Activated naive CD8-positive, alpha-beta T cell treated with anti-CD3 and anti-CD28 coated beads for 36 hours (primary cell): Measurements from ENCODE around the gene GNB3. TPM values are rescaled to one million over a fixed set of nuclear protein-coding genes. Genes with fewer than 3 reads are reported as not detected.
"Not testable (repeated sequence)": the region's sequence is repeated elsewhere in the genome, so short reads cannot be mapped to it uniquely, and the experiment has no call there.

Source experiments
- DNase-seq: peaks from one replicate; pipeline ENCODE4 v3.0.0; 2021
- H3K27ac Mint-ChIP-seq: one replicate; pipeline ENCODE4 v1.8.0; 2022; ENCODE audit warnings: mild to moderate bottlenecking, moderate library complexity, mixed read lengths
- H3K27me3 Mint-ChIP-seq: one replicate; pipeline ENCODE4 v1.8.0; 2022; ENCODE audit warnings: mild to moderate bottlenecking, mixed read lengths
- H3K36me3 Mint-ChIP-seq: one replicate; pipeline ENCODE4 v1.8.0; 2021; ENCODE audit warnings: mild to moderate bottlenecking, mixed read lengths
- H3K4me1 Mint-ChIP-seq: one replicate; pipeline ENCODE4 v1.8.0; 2021; ENCODE audit warnings: mixed read lengths
- H3K4me3 Mint-ChIP-seq: one replicate; pipeline ENCODE4 v1.8.0; 2022; ENCODE audit warnings: mild to moderate bottlenecking, moderate library complexity, mixed read lengths
- H3K9me3 Mint-ChIP-seq: one replicate; pipeline ENCODE4 v1.8.0; 2022; ENCODE audit warnings: mixed read lengths
- total RNA-seq, 2 experiments: library from RNA; stranded (reverse); gene quantifications; one replicate each; pipeline ENCODE4 v1.2.3, GENCODE V29; 2021

GNB3 gene
- total RNA-seq, 2 experiments from 2014 or later, result 0.10 TPM; not detected in 1

- H3K4me3 Mint-ChIP-seq, result peak overlapping the region; percentile 90
- H3K36me3 Mint-ChIP-seq, result peaks cover 59% of the 10 kb centered on the region
- H3K27ac Mint-ChIP-seq, result peak overlapping the region; percentile 95
- H3K9me3 Mint-ChIP-seq, result no peaks in the 10 kb centered on the region
- DNase-seq, result peak; percentile 80
- no peaks in the 10 kb centered on the region for H3K27me3 Mint-ChIP-seq
- H3K4me1 Mint-ChIP-seq, result peaks cover 65% of the 10 kb centered on the region
These were observed 28.6 kb downstream of the GNB3 start for GRCh38 chr12:6869049-6870021.

GRCh38 chr12:6870304-6870703 lies 29.6 kb downstream of the GNB3 start:
- Mint-ChIP-seq H3K27ac (peak overlapping the region; percentile 95), H3K4me1 (peaks cover 65% of the 10 kb centered on the region), H3K36me3 (peaks cover 56% of the 10 kb centered on the region), H3K4me3 (peak overlapping the region; percentile 90)
- H3K9me3 Mint-ChIP-seq, H3K27me3 Mint-ChIP-seq, DNase-seq: not testable (repeated sequence)

DNA sequence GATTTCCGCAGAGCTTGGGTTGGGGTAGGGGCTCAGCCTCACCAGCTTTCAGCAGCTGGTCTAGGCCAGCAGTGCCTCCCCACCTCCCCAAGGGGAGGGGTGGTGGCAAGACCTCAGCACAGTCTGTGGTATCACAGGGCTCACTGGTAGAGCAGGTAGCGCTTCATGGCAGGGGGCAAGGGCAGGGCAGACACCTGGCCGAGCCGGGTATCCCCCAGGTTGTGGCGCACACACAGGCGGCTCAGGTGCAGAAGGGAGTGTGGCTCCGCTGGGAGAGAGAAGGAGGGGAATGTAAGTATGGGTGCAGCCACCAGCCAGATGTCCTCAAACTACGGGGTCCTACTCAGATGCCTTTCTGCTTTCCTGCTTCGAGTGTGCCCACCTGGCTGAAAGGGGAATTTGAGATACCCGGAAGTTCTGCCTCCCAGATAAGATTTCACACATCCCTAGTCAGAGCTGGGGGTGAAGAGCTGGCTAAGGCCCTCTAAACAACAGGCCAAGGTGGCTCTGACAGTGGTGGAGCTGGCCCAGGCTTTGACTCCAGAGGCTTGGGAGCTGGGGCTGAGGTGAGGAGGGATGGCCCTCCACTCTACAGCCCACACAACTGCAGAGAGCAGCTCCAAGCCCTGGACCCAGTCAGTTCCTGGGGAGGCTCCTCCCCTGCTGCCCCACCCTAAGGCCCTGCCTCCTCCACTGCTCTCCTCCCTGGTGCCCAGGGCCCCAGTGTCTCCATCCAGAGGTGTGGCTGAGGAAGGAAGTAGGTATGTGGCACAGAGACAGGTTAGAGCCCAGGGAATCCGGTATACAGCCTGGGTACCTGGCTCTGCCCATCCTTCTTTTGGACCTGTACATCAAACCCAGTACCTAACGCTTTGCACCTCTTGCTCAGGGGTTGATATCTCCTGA lies 30.6 kb downstream of the GNB3 start:
- no peaks in the 10 kb centered on the region for H3K9me3 Mint-ChIP-seq
- peak overlapping the region; percentile 95 for H3K27ac Mint-ChIP-seq
- H3K4me3 Mint-ChIP-seq, result peak overlapping the region; percentile 90
- peaks cover 59% of the 10 kb centered on the region for H3K36me3 Mint-ChIP-seq
- peak; percentile 56 for DNase-seq
- H3K4me1 Mint-ChIP-seq, result peaks cover 56% of the 10 kb centered on the region
- no peaks in the 10 kb centered on the region for H3K27me3 Mint-ChIP-seq

GRCh38 chr12:6872073-6873048 lies 31.6 kb downstream of the GNB3 start:
- H3K4me1 Mint-ChIP-seq, result peaks cover 48% of the 10 kb centered on the region
- H3K9me3 Mint-ChIP-seq, result no peaks in the 10 kb centered on the region
- H3K27me3 Mint-ChIP-seq, result no peaks in the 10 kb centered on the region
- peak; percentile 89 for DNase-seq
- H3K4me3 Mint-ChIP-seq, result peak overlapping the region; percentile 90
- H3K36me3 Mint-ChIP-seq, result peaks cover 63% of the 10 kb centered on the region
- peak overlapping the region; percentile 95 for H3K27ac Mint-ChIP-seq

DNA sequence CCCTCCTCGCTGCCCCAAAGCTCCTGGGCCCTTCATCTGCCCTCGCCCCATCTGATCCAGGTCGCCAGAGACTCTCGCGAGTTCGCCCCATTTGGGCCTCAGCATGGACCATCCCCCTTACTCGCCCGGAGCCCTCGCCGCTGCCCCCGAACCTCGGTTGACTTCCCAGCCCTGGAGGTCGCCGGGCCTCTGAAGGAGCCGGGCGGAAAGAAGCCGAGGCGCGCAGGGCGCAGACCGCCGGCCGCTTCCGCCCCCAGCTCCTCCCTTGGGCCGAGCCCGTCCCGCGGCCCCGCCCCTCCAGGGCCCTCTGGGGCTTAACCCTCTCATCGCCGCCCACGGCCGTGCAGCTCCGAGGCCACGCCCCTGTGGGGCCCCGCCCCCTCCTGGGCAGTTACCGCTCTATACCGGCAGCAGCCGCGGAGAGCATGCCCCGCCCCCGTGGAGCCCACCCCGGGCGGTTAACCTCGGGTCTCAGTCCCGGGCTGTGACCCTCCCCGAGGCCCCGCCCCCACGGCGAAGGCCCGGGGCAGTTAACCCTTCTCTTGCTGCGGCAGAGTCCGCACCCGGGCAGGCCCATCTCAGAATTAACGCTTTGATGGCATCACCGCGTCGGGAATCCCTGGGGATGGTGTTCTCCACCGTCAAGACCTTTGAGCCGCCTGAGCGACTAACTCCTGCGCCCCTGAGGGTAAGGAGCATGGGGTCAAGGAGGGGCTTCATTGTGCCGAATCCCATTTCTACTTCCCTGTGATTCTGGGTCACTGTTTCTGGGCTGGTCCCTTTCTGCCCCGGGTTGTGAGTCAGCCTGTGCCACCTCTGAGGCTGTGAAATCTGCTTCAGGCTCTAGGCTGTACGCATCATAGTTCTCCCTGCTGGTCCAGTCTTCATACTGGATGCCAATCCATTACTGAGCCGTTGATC lies 32.6 kb downstream of the GNB3 start, which contains the start of gene SPSB2:
Gene SPSB2 (minus strand): TSS at position 210 of the 921 bp plus-strand sequence. CDS start 402 bp downstream, outside the sequence.
- peaks cover 59% of the 10 kb centered on the region for H3K36me3 Mint-ChIP-seq
- H3K27ac Mint-ChIP-seq, result peak within 1 kb of the TSS; percentile 95
- peak; percentile 100 for DNase-seq
- peaks cover 48% of the 10 kb centered on the region for H3K4me1 Mint-ChIP-seq
- no peaks in the 10 kb centered on the region for H3K27me3 Mint-ChIP-seq
- peak within 1 kb of the TSS; percentile 90 for H3K4me3 Mint-ChIP-seq
- H3K9me3 Mint-ChIP-seq, result no peaks in the 10 kb centered on the region

- Mint-ChIP-seq H3K4me1 (peaks cover 42% of the 10 kb centered on the region), H3K4me3 (peak overlapping the region; percentile 90), H3K36me3 (peaks cover 53% of the 10 kb centered on the region), H3K27ac (peak overlapping the region; percentile 79)
- not testable (repeated sequence) for H3K27me3 Mint-ChIP-seq, DNase-seq, H3K9me3 Mint-ChIP-seq
These were observed 33.3 kb downstream of the GNB3 start for GRCh38 chr12:6874015-6874368.

GRCh38 chr12:6879824-6880223 lies 39.1 kb downstream of the GNB3 start:
- not testable (repeated sequence) for H3K9me3 Mint-ChIP-seq, H3K4me1 Mint-ChIP-seq, DNase-seq, H3K27me3 Mint-ChIP-seq, H3K4me3 Mint-ChIP-seq
- Mint-ChIP-seq H3K27ac (peak overlapping the region; percentile 42), H3K36me3 (peaks cover 17% of the 10 kb centered on the region)

GRCh38 chr12:6883252-6883651 lies 42.5 kb downstream of the GNB3 start:
- Mint-ChIP-seq H3K36me3 (peaks cover 5% of the 10 kb centered on the region), H3K4me3 (no peak overlapping the region), H3K27ac (no peak overlapping the region), H3K27me3 (no peaks in the 10 kb centered on the region), H3K9me3 (no peaks in the 10 kb centered on the region), H3K4me1 (no peaks in the 10 kb centered on the region)
- no peak for DNase-seq

GRCh38 chr12:6883683-6884082 lies 43.0 kb downstream of the GNB3 start:
- no peaks in the 10 kb centered on the region for H3K4me1 Mint-ChIP-seq
- H3K36me3 Mint-ChIP-seq, result peaks cover 5% of the 10 kb centered on the region
- no peaks in the 10 kb centered on the region for H3K9me3 Mint-ChIP-seq
- DNase-seq, result no peak
- no peak overlapping the region for H3K4me3 Mint-ChIP-seq
- H3K27ac Mint-ChIP-seq, result no peak overlapping the region
- no peaks in the 10 kb centered on the region for H3K27me3 Mint-ChIP-seq

- peaks cover 5% of the 10 kb centered on the region for H3K36me3 Mint-ChIP-seq
- H3K4me3 Mint-ChIP-seq, result no peak overlapping the region
- no peaks in the 10 kb centered on the region for H3K27me3 Mint-ChIP-seq
- no peaks in the 10 kb centered on the region for H3K4me1 Mint-ChIP-seq
- no peaks in the 10 kb centered on the region for H3K9me3 Mint-ChIP-seq
- no peak for DNase-seq
- no peak overlapping the region for H3K27ac Mint-ChIP-seq
These were observed 43.8 kb downstream of the GNB3 start for GRCh38 chr12:6884539-6884938.

GRCh38 chr12:6886206-6886999 lies 45.7 kb downstream of the GNB3 start:
- H3K36me3 Mint-ChIP-seq, DNase-seq, H3K4me3 Mint-ChIP-seq, H3K4me1 Mint-ChIP-seq, H3K9me3 Mint-ChIP-seq, H3K27me3 Mint-ChIP-seq, H3K27ac Mint-ChIP-seq: not testable (repeated sequence)

- H3K4me1 Mint-ChIP-seq, result peaks cover 16% of the 10 kb centered on the region
- DNase-seq, result no peak
- H3K27ac Mint-ChIP-seq, result no peak overlapping the region
- H3K4me3 Mint-ChIP-seq, result no peak overlapping the region
- no peaks in the 10 kb centered on the region for H3K9me3 Mint-ChIP-seq
- H3K27me3 Mint-ChIP-seq, result no peaks in the 10 kb centered on the region
- peaks cover 5% of the 10 kb centered on the region for H3K36me3 Mint-ChIP-seq
These were observed 46.7 kb downstream of the GNB3 start for GRCh38 chr12:6887460-6887859.

GRCh38 chr12:6888360-6888759 lies 47.6 kb downstream of the GNB3 start:
- H3K27me3 Mint-ChIP-seq, result no peaks in the 10 kb centered on the region
- peaks cover 19% of the 10 kb centered on the region for H3K4me1 Mint-ChIP-seq
- H3K9me3 Mint-ChIP-seq, result no peaks in the 10 kb centered on the region
- peaks cover 3% of the 10 kb centered on the region for H3K36me3 Mint-ChIP-seq
- H3K4me3 Mint-ChIP-seq, result no peak overlapping the region
- DNase-seq, result no peak
- no peak overlapping the region for H3K27ac Mint-ChIP-seq
